WERI-Rb-1 (cell line): ENCODE measurements around the gene ITPR2.
A peak's percentile ranks its signal among the peaks of the same experiment; 100 is the strongest.

Source experiments
- DNase-seq: peaks from one replicate; pipeline ENCODE4 v3.0.0-alpha.2; 2020
- H3K27ac ChIP-seq: fragments of 250-450 bp; sonication (Bioruptor Pico); 2 replicates; pipeline ENCODE4 v1.5.1; 2020; ENCODE audit warnings: mild to moderate bottlenecking, moderate library complexity
- H3K27me3 ChIP-seq: fragments of 250-450 bp; sonication (Bioruptor Pico); 2 replicates; pipeline ENCODE4 v1.5.1; 2021; ENCODE audit warnings: mild to moderate bottlenecking, low read depth, moderate library complexity; ENCODE audit not compliant: insufficient read depth, severe bottlenecking
- H3K36me3 ChIP-seq: fragments of 250-450 bp; sonication (Bioruptor Pico); 2 replicates; pipeline ENCODE4 v1.5.1; 2020; ENCODE audit warnings: mild to moderate bottlenecking, moderate library complexity
- H3K4me3 ChIP-seq: 2 replicates; pipeline ENCODE4 v1.5.1; 2011; ENCODE audit warnings: low read depth, mild to moderate bottlenecking, control low read depth, low read length
- H3K9me3 ChIP-seq: fragments of 250-450 bp; sonication (Bioruptor Pico); 2 replicates; pipeline ENCODE4 v1.5.1; 2021; ENCODE audit warnings: mild to moderate bottlenecking, moderate library complexity; ENCODE audit not compliant: severe bottlenecking
- TF ChIP-seq, protein P1 (sequence below): IDR thresholded peaks from 2 replicates; pipeline ENCODE4 v1.5.1; 2011; ENCODE audit warnings: low read depth, mild to moderate bottlenecking, control low read depth, inconsistent platforms, low read length

The ITPR2 gene

DNA sequence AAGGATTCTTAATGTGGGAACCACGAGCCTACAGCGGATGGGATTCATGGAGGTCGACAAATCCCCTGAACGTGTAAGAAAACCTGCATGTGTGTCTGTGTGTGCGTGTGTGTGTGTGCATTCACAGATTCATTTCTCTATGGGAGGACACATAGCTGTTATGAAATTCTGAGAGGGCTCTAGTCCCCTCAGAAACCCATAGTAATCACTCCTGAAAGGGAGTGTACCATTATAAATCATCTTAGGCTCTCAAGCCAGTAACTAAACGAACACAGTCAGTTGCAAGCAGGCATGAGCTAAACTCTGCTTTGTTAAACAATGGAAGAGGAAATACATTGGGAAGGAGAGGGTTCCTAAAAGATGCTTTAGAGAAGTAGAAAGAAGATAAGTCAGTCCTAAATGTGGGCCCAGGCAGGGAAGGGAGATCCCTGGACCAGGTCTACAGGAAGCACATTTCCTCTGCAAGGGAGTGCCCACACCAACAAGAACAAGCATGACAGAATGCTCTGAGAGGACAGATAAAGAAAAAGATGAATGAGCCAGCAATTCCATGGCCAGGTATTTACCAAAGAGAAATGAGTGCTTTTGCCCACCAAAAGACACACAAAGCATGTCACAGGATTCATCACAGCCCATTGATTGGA is 91.3 kb downstream of the ITPR2 start:
- Histone ChIP-seq H3K9me3 (peaks cover 4% of the 10 kb centered on the region), H3K27ac (peak overlapping the region; percentile 88), H3K27me3 (no peaks in the 10 kb centered on the region), H3K36me3 (no peaks in the 10 kb centered on the region), H3K4me3 (peak overlapping the region; percentile 28)
- TF ChIP-seq, protein P1, sequence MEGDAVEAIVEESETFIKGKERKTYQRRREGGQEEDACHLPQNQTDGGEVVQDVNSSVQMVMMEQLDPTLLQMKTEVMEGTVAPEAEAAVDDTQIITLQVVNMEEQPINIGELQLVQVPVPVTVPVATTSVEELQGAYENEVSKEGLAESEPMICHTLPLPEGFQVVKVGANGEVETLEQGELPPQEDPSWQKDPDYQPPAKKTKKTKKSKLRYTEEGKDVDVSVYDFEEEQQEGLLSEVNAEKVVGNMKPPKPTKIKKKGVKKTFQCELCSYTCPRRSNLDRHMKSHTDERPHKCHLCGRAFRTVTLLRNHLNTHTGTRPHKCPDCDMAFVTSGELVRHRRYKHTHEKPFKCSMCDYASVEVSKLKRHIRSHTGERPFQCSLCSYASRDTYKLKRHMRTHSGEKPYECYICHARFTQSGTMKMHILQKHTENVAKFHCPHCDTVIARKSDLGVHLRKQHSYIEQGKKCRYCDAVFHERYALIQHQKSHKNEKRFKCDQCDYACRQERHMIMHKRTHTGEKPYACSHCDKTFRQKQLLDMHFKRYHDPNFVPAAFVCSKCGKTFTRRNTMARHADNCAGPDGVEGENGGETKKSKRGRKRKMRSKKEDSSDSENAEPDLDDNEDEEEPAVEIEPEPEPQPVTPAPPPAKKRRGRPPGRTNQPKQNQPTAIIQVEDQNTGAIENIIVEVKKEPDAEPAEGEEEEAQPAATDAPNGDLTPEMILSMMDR: no peak
- peak; percentile 9 for DNase-seq

GRCh38 chr12:26740991-26741390 is 92.0 kb downstream of the ITPR2 start:
- no peaks in the 10 kb centered on the region for H3K27me3 ChIP-seq
- H3K4me3 ChIP-seq: peak overlapping the region; percentile 28
- H3K27ac ChIP-seq: peak overlapping the region; percentile 88
- DNase-seq: peak; percentile 87
- peaks cover 4% of the 10 kb centered on the region for H3K9me3 ChIP-seq
- TF ChIP-seq, protein P1: no peak
- no peaks in the 10 kb centered on the region for H3K36me3 ChIP-seq

- Histone ChIP-seq H3K27me3 (no peaks in the 10 kb centered on the region), H3K36me3 (no peaks in the 10 kb centered on the region), H3K27ac (peak overlapping the region; percentile 88), H3K9me3 (peaks cover 4% of the 10 kb centered on the region), H3K4me3 (no peak overlapping the region)
- TF ChIP-seq, protein P1: no peak
- no peak for DNase-seq
Measured at GRCh38 chr12:26740348-26740747, 92.6 kb downstream of the ITPR2 start.

DNA sequence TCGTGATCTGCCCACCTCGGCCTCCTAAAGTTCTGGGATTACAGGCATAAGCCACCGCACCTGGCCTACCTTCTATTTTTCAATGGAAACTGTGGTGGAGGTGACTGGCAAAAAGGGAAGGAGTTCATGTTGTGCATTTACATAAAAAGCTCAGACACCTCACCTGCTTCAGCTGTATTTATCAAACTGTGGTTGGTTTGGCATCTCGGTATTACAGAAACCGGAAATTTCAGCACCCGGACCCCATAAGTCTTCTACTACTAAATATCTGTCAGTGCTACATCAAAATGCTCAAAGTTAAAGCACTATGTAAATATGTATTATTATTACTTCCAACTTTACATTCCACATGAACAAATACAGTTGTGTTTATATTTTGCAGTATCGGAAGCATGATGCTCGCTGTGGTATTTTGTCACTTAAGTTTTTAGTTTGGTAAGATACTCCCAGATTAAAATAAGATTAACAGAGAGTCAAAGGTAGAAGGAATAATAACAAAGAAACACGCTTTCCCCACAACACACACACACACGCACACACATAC is 95.4 kb downstream of the ITPR2 start:
- no peak overlapping the region for H3K27ac ChIP-seq
- H3K4me3 ChIP-seq: no peak overlapping the region
- no peaks in the 10 kb centered on the region for H3K27me3 ChIP-seq
- no peaks in the 10 kb centered on the region for H3K36me3 ChIP-seq
- TF ChIP-seq, protein P1: no peak
- H3K9me3 ChIP-seq: peaks cover 4% of the 10 kb centered on the region
- no peak for DNase-seq

DNA sequence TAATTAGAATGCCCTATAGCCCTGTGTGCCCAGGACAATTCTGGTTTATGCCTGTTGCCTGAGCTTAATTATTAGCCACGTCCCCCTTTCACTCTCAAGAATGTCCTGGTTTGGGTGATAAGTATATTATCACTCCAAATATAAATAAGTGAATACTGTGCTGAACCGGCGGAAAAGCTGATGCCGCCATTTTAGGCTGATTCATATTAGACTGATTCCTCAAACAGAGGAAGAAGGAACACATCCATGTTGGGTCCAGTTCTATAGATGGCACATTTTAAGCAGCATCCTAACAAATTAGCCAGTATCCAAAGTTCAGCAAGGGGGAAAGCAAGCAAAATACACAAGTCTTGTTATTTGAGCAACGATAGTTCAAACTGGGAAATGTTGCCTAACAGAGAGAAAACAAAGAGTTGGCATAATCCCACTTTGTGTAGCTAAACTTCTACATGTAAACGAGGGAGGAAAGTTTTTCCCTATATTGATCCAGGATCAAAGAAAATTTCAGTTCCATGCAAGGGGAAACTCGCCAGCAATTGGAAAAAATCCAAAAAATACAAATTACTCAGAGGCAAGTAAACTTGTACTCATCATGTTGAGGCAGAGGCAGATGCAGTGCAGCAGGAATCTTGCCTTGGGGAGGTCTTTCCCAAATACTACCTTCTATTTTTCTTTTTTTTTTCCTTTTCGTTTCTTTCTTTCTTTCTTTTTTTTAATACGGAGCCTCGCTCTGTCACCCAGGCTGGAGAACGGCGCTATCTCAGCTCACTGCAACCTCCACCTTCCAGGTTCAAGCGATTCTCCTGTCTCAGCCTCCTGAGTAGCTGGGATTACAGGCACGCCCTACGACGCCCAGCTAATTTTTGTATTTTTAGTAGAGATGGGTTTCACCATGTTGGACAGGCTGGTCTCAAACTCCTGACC is 96.2 kb downstream of the ITPR2 start:
- no peak overlapping the region for H3K27ac ChIP-seq
- DNase-seq: no peak
- H3K4me3 ChIP-seq: no peak overlapping the region
- no peaks in the 10 kb centered on the region for H3K36me3 ChIP-seq
- TF ChIP-seq, protein P1: no peak
- no peaks in the 10 kb centered on the region for H3K27me3 ChIP-seq
- peaks cover 4% of the 10 kb centered on the region for H3K9me3 ChIP-seq
